HG03439 (cell line): ENCODE data around the gene GPX2.
"Not testable (repeated sequence)": the region's sequence is repeated elsewhere in the genome, so short reads cannot be mapped to it uniquely, and the experiment has no call there.

ENCODE experiments used
- ATAC-seq: cut with Tn5 transposase; IDR thresholded peaks from one replicate; pipeline ENCODE4 v1.9.1; 2021; ENCODE audit warnings: mild to moderate bottlenecking, moderate library complexity; ENCODE audit not compliant: unreplicated experiment

The GPX2 gene

GRCh38 chr14:64915029-64915424 lies 27.5 kb downstream of the GPX2 start:
- ATAC-seq = no peak

- ATAC-seq = peak; percentile 98
Observed at GRCh38 chr14:64914237-64915028, 28.1 kb downstream of the GPX2 start, which contains the start of gene CHURC1. TSS of gene CHURC1 (plus strand) at chr14:64914455. CDS start at chr14:64914496, 41 bp downstream.

GRCh38 chr14:64913477-64913876 lies 29.1 kb downstream of the GPX2 start:
- ATAC-seq = not testable (repeated sequence)

- ATAC-seq = no peak
Observed at GRCh38 chr14:64912261-64912660, 30.3 kb downstream of the GPX2 start.

DNA sequence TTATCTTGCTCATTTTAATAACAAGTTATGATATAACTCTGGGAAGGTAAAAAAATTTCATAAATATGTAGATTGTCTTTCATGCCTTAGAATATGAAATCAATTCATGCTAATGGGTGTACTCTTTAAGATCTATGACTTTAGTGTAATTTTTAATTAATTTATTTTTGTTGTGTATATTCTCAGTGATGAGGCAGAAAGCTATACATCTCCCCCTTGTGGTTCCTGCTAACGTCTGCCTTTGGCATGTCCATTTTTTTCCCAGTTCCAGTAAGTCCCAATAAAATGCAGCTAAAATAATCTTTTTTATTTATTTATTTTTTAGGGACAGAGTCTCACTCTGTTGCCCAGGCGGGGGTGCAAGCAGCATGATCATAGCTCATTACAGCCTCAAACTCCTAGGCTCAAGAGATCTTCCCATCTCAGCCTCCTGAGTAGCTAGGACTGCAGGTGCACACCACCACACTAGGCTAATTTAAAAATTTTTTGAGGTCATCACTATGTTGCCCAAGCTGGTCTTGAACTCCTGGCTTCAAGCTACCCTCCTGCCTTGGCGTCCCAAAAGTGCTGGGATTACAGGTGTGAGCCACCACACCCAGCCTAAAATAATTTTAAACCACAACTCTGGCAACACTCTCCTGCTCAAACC lies 31.6 kb downstream of the GPX2 start:
- ATAC-seq = no peak

DNA sequence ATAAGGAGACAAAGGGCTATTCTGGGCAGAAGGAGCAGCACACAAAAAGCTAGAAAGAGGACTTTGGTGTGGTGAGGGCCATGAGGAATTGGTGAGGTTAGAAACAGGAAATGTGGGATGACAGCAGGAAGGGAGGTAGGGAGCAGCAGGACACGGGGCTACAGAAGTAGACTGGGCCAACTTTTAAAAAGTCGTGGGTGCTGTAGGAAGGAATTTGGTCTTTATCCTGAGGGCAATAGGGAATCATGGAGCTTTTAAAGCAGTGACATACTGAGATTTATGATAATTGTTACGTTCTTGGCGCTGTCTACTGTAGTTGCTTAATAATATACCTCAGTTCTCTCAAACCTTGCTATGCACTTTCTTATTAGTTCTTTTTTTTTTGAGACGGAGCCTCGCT lies 36.5 kb downstream of the GPX2 start:
- no peak for ATAC-seq

GRCh38 chr14:64899958-64900357 lies 42.6 kb downstream of the GPX2 start:
- no peak for ATAC-seq

GRCh38 chr14:64891839-64892375 lies 50.6 kb downstream of the GPX2 start:
- ATAC-seq = no peak

GRCh38 chr14:64891173-64891838 lies 51.2 kb downstream of the GPX2 start:
- no peak for ATAC-seq

GRCh38 chr14:64889352-64889751 lies 53.2 kb downstream of the GPX2 start:
- ATAC-seq = no peak
